HG03280 (cell line): ENCODE results near the gene RWDD4.

ENCODE experiments used
- ATAC-seq: cut with Tn5 transposase; IDR thresholded peaks from one replicate; pipeline ENCODE4 v1.9.1; 2021; ENCODE audit warnings: mild to moderate bottlenecking, moderate library complexity; ENCODE audit not compliant: unreplicated experiment

Gene RWDD4

DNA sequence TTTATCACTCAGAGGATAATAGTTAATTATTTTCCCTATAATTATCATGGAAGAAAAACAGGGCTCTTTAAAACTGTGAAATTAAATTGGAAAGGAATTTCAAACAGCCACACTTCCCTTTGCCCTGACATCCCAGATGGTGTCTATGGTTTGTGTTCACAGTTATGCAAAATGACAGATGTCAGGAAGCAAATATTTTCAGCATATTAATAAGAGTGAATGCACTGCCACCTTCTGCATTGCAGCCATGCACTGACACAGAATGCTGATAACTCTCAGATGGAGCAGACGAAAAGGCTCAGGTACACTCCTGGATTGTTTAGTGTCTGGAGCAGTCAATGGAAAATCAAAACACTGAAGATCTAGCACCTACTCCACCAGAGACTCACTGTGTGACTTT is 57.6 kb downstream of the RWDD4 start:
- no peak for ATAC-seq

DNA sequence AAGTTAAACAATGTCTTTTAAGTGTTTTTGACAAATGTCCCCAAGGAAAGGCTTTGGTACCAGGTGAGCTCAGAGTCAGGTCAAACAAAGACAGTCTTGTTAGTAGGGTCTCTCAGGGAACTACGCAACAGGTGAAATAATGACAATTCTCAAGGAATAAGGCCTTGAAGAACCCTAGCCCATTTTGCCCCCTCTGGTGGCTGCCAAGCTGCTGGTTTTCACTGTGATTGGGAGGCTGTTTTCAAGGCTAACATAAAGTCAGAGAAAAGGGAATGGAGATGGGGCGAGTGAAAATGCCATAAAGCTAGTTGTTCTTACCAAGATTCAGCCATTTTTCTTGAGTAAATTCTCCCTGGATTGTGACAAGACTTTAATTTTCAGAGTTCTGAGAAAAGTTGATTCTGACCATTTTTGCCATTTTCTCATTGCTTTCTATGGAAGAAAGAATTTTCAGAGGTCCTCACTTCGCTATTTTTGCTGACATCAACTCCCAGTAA is 58.7 kb downstream of the RWDD4 start:
- peak; percentile 23 for ATAC-seq

DNA sequence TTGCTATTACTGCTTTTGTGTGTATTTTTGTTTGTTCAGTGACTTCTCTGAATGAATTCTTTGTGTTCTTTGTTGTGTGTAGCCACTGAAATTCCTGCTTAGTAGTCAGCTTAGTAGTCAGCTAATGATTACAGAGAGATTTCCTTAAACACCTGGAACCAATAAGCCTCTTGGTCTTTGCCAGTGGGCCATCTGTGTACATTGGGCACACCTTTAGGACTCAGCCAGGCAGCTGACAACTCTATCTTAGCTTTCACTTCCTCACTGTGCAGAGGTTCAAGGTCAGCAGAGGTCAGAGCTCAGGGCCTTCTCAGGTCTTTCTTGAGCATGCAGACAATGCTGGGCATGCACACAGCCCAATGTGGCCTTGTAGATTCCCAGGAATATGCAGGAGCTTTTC is 59.3 kb downstream of the RWDD4 start:
- peak; percentile 53 for ATAC-seq

DNA sequence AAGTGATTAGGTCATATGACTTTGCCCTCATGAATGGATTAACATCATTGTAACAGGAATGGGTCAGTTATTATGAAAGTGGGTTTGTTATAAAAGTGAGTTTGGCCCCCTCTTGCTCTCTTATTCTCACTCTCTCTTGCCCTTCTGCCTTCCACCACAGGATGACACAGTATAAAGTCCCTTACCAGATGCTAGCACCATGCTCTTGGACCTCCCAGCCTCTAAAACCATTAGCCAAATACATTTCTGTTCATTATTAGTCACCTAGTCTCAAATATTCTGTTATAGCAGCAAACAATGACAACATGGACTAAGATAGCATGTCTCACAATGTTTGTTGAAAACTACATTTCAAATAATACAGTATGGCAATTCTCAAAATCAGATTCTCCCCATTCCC is 59.7 kb downstream of the RWDD4 start:
- no peak for ATAC-seq

DNA sequence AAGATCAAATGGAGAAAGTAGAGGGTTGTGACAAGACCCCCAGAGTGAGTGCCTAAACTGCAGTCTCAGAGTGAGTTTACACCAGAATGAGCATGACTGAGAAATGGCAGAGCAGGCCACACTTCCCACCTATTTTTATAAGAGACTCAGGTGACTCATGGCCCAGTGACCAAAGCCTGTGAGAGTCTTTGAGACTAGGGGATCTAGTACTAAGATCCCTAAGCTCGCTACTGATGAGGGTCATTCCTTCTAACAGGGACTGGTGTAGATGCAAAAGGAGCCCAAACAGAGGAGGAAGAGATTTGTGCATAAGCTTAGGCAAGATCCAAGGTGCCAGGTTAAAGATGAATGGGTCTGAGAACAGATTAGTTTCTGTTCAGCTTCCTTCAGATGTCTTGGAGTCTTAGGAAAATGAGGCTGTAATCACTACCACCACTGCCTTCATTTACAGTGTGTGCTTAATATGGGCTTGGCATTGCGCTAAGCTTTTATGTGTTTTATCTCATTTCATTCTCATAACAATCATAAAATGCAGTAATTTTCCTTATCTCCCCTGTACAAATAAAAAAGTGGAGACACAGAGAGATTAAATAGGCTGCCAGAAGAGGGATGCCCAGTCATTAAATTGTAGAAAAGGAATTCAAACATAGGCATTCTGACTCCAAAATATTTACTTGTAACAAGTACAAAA is 62.8 kb downstream of the RWDD4 start:
- no peak for ATAC-seq

DNA sequence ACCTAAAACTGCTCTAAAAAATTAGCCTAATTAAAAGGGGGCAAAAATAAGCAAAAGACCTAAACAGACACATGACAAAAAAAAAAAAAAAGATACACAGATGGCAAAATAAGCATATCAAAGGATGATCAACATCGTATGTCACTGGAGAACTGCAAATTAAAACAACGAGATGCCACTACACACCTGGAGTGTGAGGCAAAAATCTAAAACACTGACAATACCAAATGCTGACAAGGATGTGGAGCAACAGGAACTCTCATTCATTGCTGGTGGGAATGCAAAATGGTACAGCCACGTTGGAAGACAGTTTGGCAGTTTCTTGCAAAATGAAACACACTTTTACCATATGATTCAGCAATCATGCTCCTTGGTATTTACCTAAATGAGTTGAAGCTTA is 64.2 kb downstream of the RWDD4 start:
- no peak for ATAC-seq

DNA sequence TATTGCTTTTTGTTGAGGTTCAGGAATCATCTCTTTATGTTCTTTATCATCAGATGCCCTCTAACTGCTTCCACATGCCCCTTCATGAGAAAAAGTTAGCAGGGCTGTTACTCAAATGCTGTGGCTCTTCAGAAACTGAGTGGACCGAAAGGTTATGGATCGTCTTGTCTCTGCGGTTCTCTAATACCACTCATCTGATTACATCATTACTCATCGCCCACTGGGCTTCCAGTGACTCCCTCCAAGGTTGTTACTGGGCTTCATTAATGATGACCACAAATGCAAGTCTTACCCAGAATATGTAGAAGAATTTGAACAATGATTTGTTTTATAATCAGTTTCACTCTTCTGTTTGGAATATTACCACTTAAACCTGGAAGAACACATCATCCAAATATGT is 67.7 kb downstream of the RWDD4 start:
- no peak for ATAC-seq
